HEK293 (cell line): ENCODE data around the gene INO80E.

Source experiments
- CTCF ChIA-PET: fragments of 350-600 bp; formaldehyde crosslinking; extraction: SDS; loops from one replicate; lab custom pipeline; 2021; ENCODE audit warnings: antibody characterized with exemption; lab: Yijun Ruan, JAX
- POLR2A ChIA-PET: fragments of 300-600 bp; formaldehyde crosslinking; extraction: SDS; loops from one replicate; lab custom pipeline; 2020; ENCODE audit warnings: antibody characterized with exemption, inconsistent platforms; lab: Yijun Ruan, JAX
- H3K27ac ChIP-seq: fragments of 200-500 bp; sonication (Bioruptor generic); 2 replicates; pipeline ENCODE4 v1.5.1; 2014; ENCODE audit warnings: low read depth, low read length, control low read depth, inconsistent platforms; ENCODE audit errors: extremely low read depth
- H3K36me3 ChIP-seq, 2 experiments: fragments of 200-500 bp in 1 of 2; sonication (Bioruptor generic) in 1 of 2; 1 replicate in 1 of 2; 2 replicates in 1 of 2; pipeline ENCODE4 v1.5.1; 2014 to 2017; ENCODE audit warnings: inconsistent platforms in 2 of 2, low read length in 2 of 2; ENCODE audit not compliant: control insufficient read depth in 2 of 2, insufficient read depth in 1 of 2
- H3K4me1 ChIP-seq: fragments of 200-500 bp; sonication (Bioruptor generic); 2 replicates; pipeline ENCODE4 v1.5.1; 2014; ENCODE audit warnings: mild to moderate bottlenecking, low read length, inconsistent platforms; ENCODE audit not compliant: control insufficient read depth, insufficient read depth
- H3K4me3 ChIP-seq: 2 replicates; pipeline ENCODE4 v1.5.1; 2011; ENCODE audit warnings: low read depth, mild to moderate bottlenecking, control low read depth, low read length, moderate library complexity
- H3K9me3 ChIP-seq: fragments of 200-500 bp; sonication (Bioruptor generic); 2 replicates; pipeline ENCODE4 v1.5.1; 2014; ENCODE audit warnings: low read depth, low read length, inconsistent platforms; ENCODE audit not compliant: control insufficient read depth, insufficient read depth
- BCL11B ChIP-seq: fragments of 450-650 bp; formaldehyde crosslinking; IDR thresholded peaks from 2 replicates; pipeline ENCODE4 v1.5.1; 2016; ENCODE audit warnings: low read depth, missing biosample characterization, missing genetic modification characterization
- SCRT1 ChIP-seq: fragments of 450-650 bp; formaldehyde crosslinking; IDR thresholded peaks from 2 replicates; pipeline ENCODE4 v1.5.1; 2016; ENCODE audit warnings: missing biosample characterization, missing genetic modification characterization, borderline replicate concordance
- ZBTB8A ChIP-seq: fragments of 450-650 bp; formaldehyde crosslinking; IDR thresholded peaks from 2 replicates; pipeline ENCODE4 v1.5.1; 2016; ENCODE audit warnings: missing biosample characterization, missing genetic modification characterization
- ZNF10 ChIP-seq: fragments of 450-650 bp; formaldehyde crosslinking; IDR thresholded peaks from 2 replicates; pipeline ENCODE4 v1.5.1; 2017; ENCODE audit warnings: missing biosample characterization, missing genetic modification characterization
- ZNF114 ChIP-seq: fragments of 450-650 bp; formaldehyde crosslinking; IDR thresholded peaks from 2 replicates; pipeline ENCODE4 v1.5.0; 2017; ENCODE audit warnings: missing biosample characterization, missing genetic modification characterization
- ZNF19 ChIP-seq: fragments of 450-650 bp; formaldehyde crosslinking; IDR thresholded peaks from 2 replicates; pipeline ENCODE4; 2016; ENCODE audit warnings: missing biosample characterization, missing genetic modification characterization, low read depth
- ZNF302 ChIP-seq: fragments of 450-650 bp; formaldehyde crosslinking; IDR thresholded peaks from 2 replicates; pipeline ENCODE4 v1.5.1; 2016; ENCODE audit warnings: missing biosample characterization, missing genetic modification characterization, low read depth
- ZNF335 ChIP-seq: fragments of 450-650 bp; formaldehyde crosslinking; conservative IDR thresholded peaks from 2 replicates; pipeline ENCODE4 v1.5.1; 2016; ENCODE audit warnings: missing biosample characterization, missing genetic modification characterization
- ZNF341 ChIP-seq: fragments of 450-650 bp; formaldehyde crosslinking; IDR thresholded peaks from 2 replicates; pipeline ENCODE4; 2016; ENCODE audit warnings: low read depth, missing biosample characterization, missing genetic modification characterization
- ZNF404 ChIP-seq: fragments of 450-650 bp; formaldehyde crosslinking; IDR thresholded peaks from 2 replicates; pipeline ENCODE4 v1.5.1; 2017; ENCODE audit warnings: missing biosample characterization, missing genetic modification characterization
- ZNF501 ChIP-seq: fragments of 450-650 bp; formaldehyde crosslinking; IDR thresholded peaks from 2 replicates; pipeline ENCODE4 v1.5.1; 2016; ENCODE audit warnings: missing biosample characterization, missing genetic modification characterization
- ZNF561 ChIP-seq: fragments of 450-650 bp; IDR thresholded peaks from 2 replicates; pipeline ENCODE4 v1.5.1; 2018; ENCODE audit warnings: missing biosample characterization, missing genetic modification characterization, borderline replicate concordance
- ZNF596 ChIP-seq: fragments of 450-650 bp; IDR thresholded peaks from 2 replicates; pipeline ENCODE4 v1.5.0; 2018; ENCODE audit warnings: missing biosample characterization, mild to moderate bottlenecking, missing genetic modification characterization, moderate library complexity
- ZNF610 ChIP-seq: fragments of 450-650 bp; formaldehyde crosslinking; IDR thresholded peaks from 2 replicates; pipeline ENCODE4 v1.5.1; 2016; ENCODE audit warnings: missing biosample characterization, missing genetic modification characterization, borderline replicate concordance
- ZNF747 ChIP-seq: fragments of 450-650 bp; formaldehyde crosslinking; IDR thresholded peaks from 2 replicates; pipeline ENCODE4 v1.5.1; 2016; ENCODE audit warnings: missing biosample characterization, missing genetic modification characterization
- ZNF837 ChIP-seq: fragments of 450-650 bp; formaldehyde crosslinking; IDR thresholded peaks from 2 replicates; pipeline ENCODE4 v1.5.1; 2016; ENCODE audit warnings: missing biosample characterization, missing genetic modification characterization
- TF ChIP-seq, protein P1 (sequence below): fragments of 450-650 bp; formaldehyde crosslinking; IDR thresholded peaks from 2 replicates; pipeline ENCODE4 v1.5.1; 2016; ENCODE audit warnings: missing biosample characterization, missing genetic modification characterization
- TF ChIP-seq, protein P2 (sequence below): fragments of 450-650 bp; formaldehyde crosslinking; IDR thresholded peaks from 2 replicates; pipeline ENCODE4 v1.5.1; 2016; ENCODE audit warnings: missing biosample characterization, missing genetic modification characterization
- TF ChIP-seq, protein P3 (sequence below): fragments of 450-650 bp; formaldehyde crosslinking; IDR thresholded peaks from 2 replicates; pipeline ENCODE4 v1.5.1; 2017; ENCODE audit warnings: missing biosample characterization, missing genetic modification characterization
- TF ChIP-seq, protein P4 (sequence below): fragments of 450-650 bp; formaldehyde crosslinking; IDR thresholded peaks from 2 replicates; pipeline ENCODE4 v1.5.1; 2016; ENCODE audit warnings: missing biosample characterization, missing genetic modification characterization
- TF ChIP-seq, protein P5 (sequence below): fragments of 450-650 bp; formaldehyde crosslinking; IDR thresholded peaks from 2 replicates; pipeline ENCODE4 v1.5.1; 2016; ENCODE audit warnings: missing biosample characterization, missing genetic modification characterization

Gene INO80E

DNA sequence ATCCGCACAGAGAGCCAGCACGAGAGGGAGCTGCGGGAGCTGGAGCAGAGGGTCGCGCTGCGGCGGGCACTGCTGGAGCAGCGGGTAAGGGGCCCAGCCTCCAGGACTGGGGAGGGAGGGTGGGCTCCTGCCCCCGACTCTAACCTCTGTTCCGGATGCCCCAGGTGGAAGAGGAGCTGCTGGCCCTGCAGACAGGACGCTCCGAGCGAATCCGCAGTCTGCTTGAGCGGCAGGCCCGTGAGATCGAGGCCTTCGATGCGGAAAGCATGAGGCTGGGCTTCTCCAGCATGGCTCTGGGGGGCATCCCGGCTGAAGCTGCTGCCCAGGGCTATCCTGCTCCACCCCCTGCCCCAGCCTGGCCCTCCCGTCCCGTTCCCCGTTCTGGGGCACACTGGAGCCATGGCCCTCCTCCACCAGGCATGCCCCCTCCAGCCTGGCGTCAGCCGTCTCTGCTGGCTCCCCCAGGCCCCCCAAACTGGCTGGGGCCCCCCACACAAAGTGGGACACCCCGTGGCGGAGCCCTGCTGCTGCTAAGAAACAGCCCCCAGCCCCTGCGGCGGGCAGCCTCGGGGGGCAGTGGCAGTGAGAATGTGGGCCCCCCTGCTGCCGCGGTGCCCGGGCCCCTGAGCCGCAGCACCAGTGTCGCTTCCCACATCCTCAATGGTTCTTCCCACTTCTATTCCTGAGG lies 5.0 kb upstream of the INO80E start:
- no peaks in the 10 kb centered on the region for H3K9me3 ChIP-seq
- no peak overlapping the region for H3K4me3 ChIP-seq
- H3K4me1 ChIP-seq = no peaks in the 10 kb centered on the region; the same call in 1 of the 2 replicates
- H3K27ac ChIP-seq = no peak overlapping the region
- H3K36me3 ChIP-seq = peaks cover 19 to 87% of the 10 kb centered on the region in 2 experiments
- ChIA-PET POLR2A (interaction anchor here (1.0 to 1.9 kb wide), 8 partner anchors 9 to 91 kb away, joined by 3 to 7 read pairs (median 3); partner anchors contain the start of genes SEZ6L2 and TAOK2), CTCF (no interaction called here)
- TF ChIP-seq ZNF335 (no peak), ZNF302 (tag by site-specific recombination) (no peak), ZBTB8A (tag by site-specific recombination) (no peak), ZNF610 (tag by site-specific recombination) (no peak), ZNF561 (tag by site-specific recombination) (no peak), ZNF404 (no peak), ZNF341 (tag by site-specific recombination) (no peak), ZNF19 (no peak), ZNF114 (tag by site-specific recombination) (no peak), ZNF747 (tag by site-specific recombination) (no peak), ZNF837 (tag by site-specific recombination) (no peak), ZNF501 (tag by site-specific recombination) (no peak), ZNF596 (tag by site-specific recombination) (no peak), BCL11B (no peak), ZNF10 (no peak), SCRT1 (tag by site-specific recombination) (no peak)
- TF ChIP-seq, protein P1, sequence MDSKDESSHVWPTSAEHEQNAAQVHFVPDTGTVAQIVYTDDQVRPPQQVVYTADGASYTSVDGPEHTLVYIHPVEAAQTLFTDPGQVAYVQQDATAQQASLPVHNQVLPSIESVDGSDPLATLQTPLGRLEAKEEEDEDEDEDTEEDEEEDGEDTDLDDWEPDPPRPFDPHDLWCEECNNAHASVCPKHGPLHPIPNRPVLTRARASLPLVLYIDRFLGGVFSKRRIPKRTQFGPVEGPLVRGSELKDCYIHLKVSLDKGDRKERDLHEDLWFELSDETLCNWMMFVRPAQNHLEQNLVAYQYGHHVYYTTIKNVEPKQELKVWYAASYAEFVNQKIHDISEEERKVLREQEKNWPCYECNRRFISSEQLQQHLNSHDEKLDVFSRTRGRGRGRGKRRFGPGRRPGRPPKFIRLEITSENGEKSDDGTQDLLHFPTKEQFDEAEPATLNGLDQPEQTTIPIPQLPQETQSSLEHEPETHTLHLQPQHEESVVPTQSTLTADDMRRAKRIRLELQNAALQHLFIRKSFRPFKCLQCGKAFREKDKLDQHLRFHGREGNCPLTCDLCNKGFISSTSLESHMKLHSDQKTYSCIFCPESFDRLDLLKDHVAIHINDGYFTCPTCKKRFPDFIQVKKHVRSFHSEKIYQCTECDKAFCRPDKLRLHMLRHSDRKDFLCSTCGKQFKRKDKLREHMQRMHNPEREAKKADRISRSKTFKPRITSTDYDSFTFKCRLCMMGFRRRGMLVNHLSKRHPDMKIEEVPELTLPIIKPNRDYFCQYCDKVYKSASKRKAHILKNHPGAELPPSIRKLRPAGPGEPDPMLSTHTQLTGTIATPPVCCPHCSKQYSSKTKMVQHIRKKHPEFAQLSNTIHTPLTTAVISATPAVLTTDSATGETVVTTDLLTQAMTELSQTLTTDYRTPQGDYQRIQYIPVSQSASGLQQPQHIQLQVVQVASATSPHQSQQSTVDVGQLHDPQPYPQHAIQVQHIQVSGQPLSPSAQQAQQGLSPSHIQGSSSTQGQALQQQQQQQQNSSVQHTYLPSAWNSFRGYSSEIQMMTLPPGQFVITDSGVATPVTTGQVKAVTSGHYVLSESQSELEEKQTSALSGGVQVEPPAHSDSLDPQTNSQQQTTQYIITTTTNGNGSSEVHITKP (tag by site-specific recombination) = peak; percentile 53
- TF ChIP-seq, protein P2, sequence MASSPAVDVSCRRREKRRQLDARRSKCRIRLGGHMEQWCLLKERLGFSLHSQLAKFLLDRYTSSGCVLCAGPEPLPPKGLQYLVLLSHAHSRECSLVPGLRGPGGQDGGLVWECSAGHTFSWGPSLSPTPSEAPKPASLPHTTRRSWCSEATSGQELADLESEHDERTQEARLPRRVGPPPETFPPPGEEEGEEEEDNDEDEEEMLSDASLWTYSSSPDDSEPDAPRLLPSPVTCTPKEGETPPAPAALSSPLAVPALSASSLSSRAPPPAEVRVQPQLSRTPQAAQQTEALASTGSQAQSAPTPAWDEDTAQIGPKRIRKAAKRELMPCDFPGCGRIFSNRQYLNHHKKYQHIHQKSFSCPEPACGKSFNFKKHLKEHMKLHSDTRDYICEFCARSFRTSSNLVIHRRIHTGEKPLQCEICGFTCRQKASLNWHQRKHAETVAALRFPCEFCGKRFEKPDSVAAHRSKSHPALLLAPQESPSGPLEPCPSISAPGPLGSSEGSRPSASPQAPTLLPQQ (tag by site-specific recombination) = 0 out of 2 replicates have a peak, but pooled peaks have one; percentile 26
- TF ChIP-seq, protein P3, sequence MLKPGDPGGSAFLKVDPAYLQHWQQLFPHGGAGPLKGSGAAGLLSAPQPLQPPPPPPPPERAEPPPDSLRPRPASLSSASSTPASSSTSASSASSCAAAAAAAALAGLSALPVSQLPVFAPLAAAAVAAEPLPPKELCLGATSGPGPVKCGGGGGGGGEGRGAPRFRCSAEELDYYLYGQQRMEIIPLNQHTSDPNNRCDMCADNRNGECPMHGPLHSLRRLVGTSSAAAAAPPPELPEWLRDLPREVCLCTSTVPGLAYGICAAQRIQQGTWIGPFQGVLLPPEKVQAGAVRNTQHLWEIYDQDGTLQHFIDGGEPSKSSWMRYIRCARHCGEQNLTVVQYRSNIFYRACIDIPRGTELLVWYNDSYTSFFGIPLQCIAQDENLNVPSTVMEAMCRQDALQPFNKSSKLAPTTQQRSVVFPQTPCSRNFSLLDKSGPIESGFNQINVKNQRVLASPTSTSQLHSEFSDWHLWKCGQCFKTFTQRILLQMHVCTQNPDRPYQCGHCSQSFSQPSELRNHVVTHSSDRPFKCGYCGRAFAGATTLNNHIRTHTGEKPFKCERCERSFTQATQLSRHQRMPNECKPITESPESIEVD (tag by site-specific recombination) = no peak
- TF ChIP-seq, protein P4, sequence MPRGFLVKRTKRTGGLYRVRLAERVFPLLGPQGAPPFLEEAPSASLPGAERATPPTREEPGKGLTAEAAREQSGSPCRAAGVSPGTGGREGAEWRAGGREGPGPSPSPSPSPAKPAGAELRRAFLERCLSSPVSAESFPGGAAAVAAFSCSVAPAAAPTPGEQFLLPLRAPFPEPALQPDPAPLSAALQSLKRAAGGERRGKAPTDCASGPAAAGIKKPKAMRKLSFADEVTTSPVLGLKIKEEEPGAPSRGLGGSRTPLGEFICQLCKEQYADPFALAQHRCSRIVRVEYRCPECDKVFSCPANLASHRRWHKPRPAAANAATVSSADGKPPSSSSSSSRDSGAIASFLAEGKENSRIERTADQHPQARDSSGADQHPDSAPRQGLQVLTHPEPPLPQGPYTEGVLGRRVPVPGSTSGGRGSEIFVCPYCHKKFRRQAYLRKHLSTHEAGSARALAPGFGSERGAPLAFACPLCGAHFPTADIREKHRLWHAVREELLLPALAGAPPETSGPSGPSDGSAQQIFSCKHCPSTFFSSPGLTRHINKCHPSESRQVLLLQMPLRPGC = no peak
- TF ChIP-seq, protein P5, sequence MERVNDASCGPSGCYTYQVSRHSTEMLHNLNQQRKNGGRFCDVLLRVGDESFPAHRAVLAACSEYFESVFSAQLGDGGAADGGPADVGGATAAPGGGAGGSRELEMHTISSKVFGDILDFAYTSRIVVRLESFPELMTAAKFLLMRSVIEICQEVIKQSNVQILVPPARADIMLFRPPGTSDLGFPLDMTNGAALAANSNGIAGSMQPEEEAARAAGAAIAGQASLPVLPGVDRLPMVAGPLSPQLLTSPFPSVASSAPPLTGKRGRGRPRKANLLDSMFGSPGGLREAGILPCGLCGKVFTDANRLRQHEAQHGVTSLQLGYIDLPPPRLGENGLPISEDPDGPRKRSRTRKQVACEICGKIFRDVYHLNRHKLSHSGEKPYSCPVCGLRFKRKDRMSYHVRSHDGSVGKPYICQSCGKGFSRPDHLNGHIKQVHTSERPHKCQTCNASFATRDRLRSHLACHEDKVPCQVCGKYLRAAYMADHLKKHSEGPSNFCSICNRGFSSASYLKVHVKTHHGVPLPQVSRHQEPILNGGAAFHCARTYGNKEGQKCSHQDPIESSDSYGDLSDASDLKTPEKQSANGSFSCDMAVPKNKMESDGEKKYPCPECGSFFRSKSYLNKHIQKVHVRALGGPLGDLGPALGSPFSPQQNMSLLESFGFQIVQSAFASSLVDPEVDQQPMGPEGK (tag by site-specific recombination) = peak; percentile 49; the same call in 1 of the 2 replicates
